HFFc6 (cell line): ENCODE data around the gene PARD3B. TPM values are rescaled to one million over a fixed set of nuclear protein-coding genes. Genes with fewer than 3 reads are reported as not detected.

Experiments
- DNase-seq: peaks from one replicate; pipeline ENCODE4 v3.0.0-alpha.2; 2018
- H3K27ac Mint-ChIP-seq: 2 replicates; pipeline ENCODE4 v1.8.0; 2020; ENCODE audit warnings: mild to moderate bottlenecking, mixed read lengths
- H3K27me3 Mint-ChIP-seq: 2 replicates; pipeline ENCODE4 v1.8.0; 2021; ENCODE audit warnings: mild to moderate bottlenecking, moderate library complexity, mixed read lengths; ENCODE audit not compliant: insufficient read depth
- H3K36me3 Mint-ChIP-seq: 2 replicates; pipeline ENCODE4 v1.8.0; 2021; ENCODE audit warnings: low read depth, mixed read lengths
- H3K4me1 Mint-ChIP-seq: 2 replicates; pipeline ENCODE4 v1.8.0; 2020; ENCODE audit warnings: low read depth, mixed read lengths
- H3K4me3 Mint-ChIP-seq: 2 replicates; pipeline ENCODE4 v1.8.0; 2020; ENCODE audit warnings: mild to moderate bottlenecking, moderate library complexity, mixed read lengths
- H3K9me3 Mint-ChIP-seq: 2 replicates; pipeline ENCODE4 v1.8.0; 2020; ENCODE audit warnings: mild to moderate bottlenecking, mixed read lengths
- total RNA-seq, 6 experiments: library from RNA; stranded (reverse); fragmentation: NEBNext Ultra II Directional; extraction: Animal tissue kit (Norgen Biotek cat#: 25700); gene quantifications; 2 replicates in 1 of 6; 3 replicates in 5 of 6; pipeline ENCODE4 v1.2.3, GENCODE V29; 2021
- TF ChIP-seq, protein P1 (sequence below): fragments of 200-600 bp; sonication (generic); IDR thresholded peaks from 2 replicates; pipeline ENCODE4 v1.5.0; 2021; ENCODE audit warnings: antibody characterized with exemption, mild to moderate bottlenecking

Gene PARD3B
- total RNA-seq, 6 experiments from 2014 or later, result 14.0 to 22.4 (median 15.3) TPM

GRCh38 chr2:204611017-204611631 lies 65.8 kb downstream of the PARD3B start:
- Mint-ChIP-seq H3K9me3 (no peaks in the 10 kb centered on the region), H3K4me1 (peaks cover 47% of the 10 kb centered on the region)

DNA sequence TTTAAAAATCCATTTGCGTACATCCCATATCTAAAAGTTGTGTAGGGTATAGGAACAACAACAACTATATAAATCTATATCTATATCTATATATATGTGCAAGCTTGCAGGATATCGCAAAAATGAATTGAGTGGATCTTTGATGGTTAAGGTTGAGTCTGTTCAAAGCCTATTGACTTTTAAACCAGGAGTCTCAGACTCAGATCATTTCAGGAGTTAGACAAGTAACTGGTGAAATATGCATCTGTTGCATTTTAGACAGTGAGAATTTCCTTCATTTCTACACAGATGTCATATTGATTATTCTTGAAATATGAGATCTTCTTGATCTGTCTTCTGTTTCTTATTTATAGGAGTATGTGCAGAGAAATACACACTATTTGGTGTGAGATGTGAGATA lies 66.5 kb downstream of the PARD3B start:
- DNase-seq, result no peak
- Mint-ChIP-seq H3K4me3 (peak overlapping the region; percentile 23; the same call in 1 of the 2 replicates), H3K36me3 (peaks cover 9% of the 10 kb centered on the region; the same call in 1 of the 2 replicates), H3K4me1 (peaks cover 47% of the 10 kb centered on the region), H3K9me3 (no peaks in the 10 kb centered on the region), H3K27ac (no peak overlapping the region), H3K27me3 (no peaks in the 10 kb centered on the region; the same call in 1 of the 2 replicates)
- TF ChIP-seq, protein P1, sequence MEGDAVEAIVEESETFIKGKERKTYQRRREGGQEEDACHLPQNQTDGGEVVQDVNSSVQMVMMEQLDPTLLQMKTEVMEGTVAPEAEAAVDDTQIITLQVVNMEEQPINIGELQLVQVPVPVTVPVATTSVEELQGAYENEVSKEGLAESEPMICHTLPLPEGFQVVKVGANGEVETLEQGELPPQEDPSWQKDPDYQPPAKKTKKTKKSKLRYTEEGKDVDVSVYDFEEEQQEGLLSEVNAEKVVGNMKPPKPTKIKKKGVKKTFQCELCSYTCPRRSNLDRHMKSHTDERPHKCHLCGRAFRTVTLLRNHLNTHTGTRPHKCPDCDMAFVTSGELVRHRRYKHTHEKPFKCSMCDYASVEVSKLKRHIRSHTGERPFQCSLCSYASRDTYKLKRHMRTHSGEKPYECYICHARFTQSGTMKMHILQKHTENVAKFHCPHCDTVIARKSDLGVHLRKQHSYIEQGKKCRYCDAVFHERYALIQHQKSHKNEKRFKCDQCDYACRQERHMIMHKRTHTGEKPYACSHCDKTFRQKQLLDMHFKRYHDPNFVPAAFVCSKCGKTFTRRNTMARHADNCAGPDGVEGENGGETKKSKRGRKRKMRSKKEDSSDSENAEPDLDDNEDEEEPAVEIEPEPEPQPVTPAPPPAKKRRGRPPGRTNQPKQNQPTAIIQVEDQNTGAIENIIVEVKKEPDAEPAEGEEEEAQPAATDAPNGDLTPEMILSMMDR, result no peak

More at GRCh38 chr2:204611017-204611631, 65.8 kb downstream of the PARD3B start:
- H3K4me3 Mint-ChIP-seq, result no peak overlapping the region
- DNase-seq, result no peak
- H3K36me3 Mint-ChIP-seq, result peaks cover 9% of the 10 kb centered on the region; the same call in 1 of the 2 replicates
- H3K27me3 Mint-ChIP-seq, result no peaks in the 10 kb centered on the region; the same call in 1 of the 2 replicates
- H3K27ac Mint-ChIP-seq, result no peak overlapping the region
- TF ChIP-seq, protein P1, result no peak

DNA sequence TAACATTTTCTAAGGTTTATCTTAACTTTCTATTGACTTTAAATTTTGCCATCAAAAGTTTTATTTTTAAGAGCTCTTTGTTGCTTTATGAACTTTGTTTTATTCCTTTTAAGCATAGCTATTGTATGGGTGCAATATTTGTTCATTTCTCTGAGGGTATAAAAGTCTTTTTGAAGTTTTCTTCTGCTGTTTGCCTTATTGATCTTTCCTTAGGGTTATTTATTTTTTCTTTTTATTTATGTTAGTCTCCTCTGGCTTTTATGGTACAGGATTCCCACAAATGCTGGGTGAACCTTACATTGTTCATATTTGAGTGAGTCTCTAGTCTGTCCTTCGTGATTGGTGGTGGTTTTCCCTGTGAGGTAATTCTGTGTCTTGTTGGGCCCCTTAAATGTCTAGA lies 68.4 kb downstream of the PARD3B start:
- H3K4me1 Mint-ChIP-seq, result peaks cover 31% of the 10 kb centered on the region
- H3K36me3 Mint-ChIP-seq, result peaks cover 9% of the 10 kb centered on the region; the same call in 1 of the 2 replicates
- H3K9me3 Mint-ChIP-seq, result no peaks in the 10 kb centered on the region
- TF ChIP-seq, protein P1, result no peak
- no peak overlapping the region for H3K27ac Mint-ChIP-seq
- no peak for DNase-seq
- no peaks in the 10 kb centered on the region; the same call in 1 of the 2 replicates for H3K27me3 Mint-ChIP-seq
- no peak overlapping the region for H3K4me3 Mint-ChIP-seq

- peaks cover 9% of the 10 kb centered on the region; the same call in 1 of the 2 replicates for H3K36me3 Mint-ChIP-seq
- no peaks in the 10 kb centered on the region for H3K9me3 Mint-ChIP-seq
- no peak for DNase-seq
- no peak overlapping the region for H3K27ac Mint-ChIP-seq
- H3K4me1 Mint-ChIP-seq, result peaks cover 39% of the 10 kb centered on the region
- H3K27me3 Mint-ChIP-seq, result 0 out of 2 replicates have a peak, but pooled peaks cover 2% of the 10 kb centered on the region
- no peak overlapping the region for H3K4me3 Mint-ChIP-seq
- TF ChIP-seq, protein P1, result no peak
Measured at GRCh38 chr2:204615456-204615855, 70.2 kb downstream of the PARD3B start.

DNA sequence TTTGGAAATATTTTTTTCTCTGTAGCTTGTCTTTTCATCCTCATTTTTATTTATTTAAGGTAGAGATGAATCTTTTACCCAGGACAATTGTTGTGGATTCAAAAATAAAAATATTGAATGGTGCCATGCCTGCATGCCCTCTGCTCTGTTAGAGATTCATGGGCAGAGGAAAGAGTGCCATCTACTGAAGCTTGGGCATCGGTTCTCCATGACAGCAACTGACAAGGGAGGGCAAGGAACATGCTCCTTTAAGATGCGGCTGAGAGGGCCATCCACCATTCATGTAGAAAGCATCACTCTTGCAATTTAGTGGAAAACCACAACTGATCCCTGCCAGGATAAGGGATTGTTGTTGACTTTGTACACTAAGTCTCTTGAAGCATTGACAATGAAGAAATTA lies 79.9 kb downstream of the PARD3B start:
- H3K4me3 Mint-ChIP-seq, result no peak overlapping the region
- TF ChIP-seq, protein P1, result peak; percentile 48; the same call in 1 of the 2 replicates
- no peak overlapping the region for H3K27ac Mint-ChIP-seq
- H3K27me3 Mint-ChIP-seq, result peaks cover 1% of the 10 kb centered on the region; the same call in 1 of the 2 replicates
- no peaks in the 10 kb centered on the region for H3K36me3 Mint-ChIP-seq
- peaks cover 29% of the 10 kb centered on the region for H3K4me1 Mint-ChIP-seq
- no peaks in the 10 kb centered on the region for H3K9me3 Mint-ChIP-seq
- peak; percentile 56 for DNase-seq
